ENCODE results near the gene IL1RAP. TPM values are rescaled to one million over a fixed set of nuclear protein-coding genes. Genes with fewer than 3 reads are reported as not detected.

The IL1RAP gene
- total and polyA plus RNA-seq, 2 experiments from 2014 or later: 3.2 to 8.9 TPM

- peaks cover 16% of the 10 kb centered on the region for H3K4me1 ChIP-seq (ENCODE audit: low read depth)
- no peak overlapping the region for H3K4me3 ChIP-seq
- no peak for TF ChIP-seq CTCF (IDR thresholded peaks at IDR 0.05; ENCODE audit: low read depth, low read length)
- no peaks in the 10 kb centered on the region for H3K27me3 ChIP-seq
- no peaks in the 10 kb centered on the region for H3K36me3 ChIP-seq
- no peaks in the 10 kb centered on the region for H3K9me3 ChIP-seq (ENCODE audit: low read depth)
- H3K27ac ChIP-seq: no peak overlapping the region
- no peak for DNase-seq (ENCODE audit: low read depth in 1 of 2, low spot score in 1 of 2)
These were observed 18.5 kb upstream of the IL1RAP start for GRCh38 chr3:190495354-190495753.

DNA sequence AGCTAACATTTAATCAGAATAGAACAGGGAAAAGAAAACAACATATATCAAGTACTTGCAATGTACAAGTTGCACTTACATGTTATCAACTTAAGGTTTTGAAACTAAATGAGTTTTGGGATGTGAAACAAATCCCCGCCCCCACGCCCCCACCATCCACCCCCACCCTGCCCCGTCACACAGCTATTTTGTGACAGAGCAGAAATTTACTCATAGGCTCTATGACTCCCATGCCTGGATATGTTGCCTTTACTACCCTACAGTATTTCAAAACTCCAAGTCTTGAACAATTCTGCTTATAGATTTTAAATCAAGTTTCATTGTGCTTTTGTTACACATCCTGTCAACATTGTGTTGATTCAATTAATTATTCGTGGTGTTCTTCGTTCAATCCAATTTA, 18.1 kb upstream of the IL1RAP start:
- no peak for TF ChIP-seq CTCF (IDR thresholded peaks at IDR 0.05; ENCODE audit: low read depth, low read length)
- Histone ChIP-seq H3K27me3 (no peaks in the 10 kb centered on the region), H3K27ac (no peak overlapping the region), H3K4me1 (ENCODE audit: low read depth) (peaks cover 16% of the 10 kb centered on the region), H3K9me3 (ENCODE audit: low read depth) (no peaks in the 10 kb centered on the region), H3K4me3 (no peak overlapping the region), H3K36me3 (no peaks in the 10 kb centered on the region)
- DNase-seq (ENCODE audit: low read depth in 1 of 2, low spot score in 1 of 2): peak in 1 of 2 donors; percentile 11

- no peaks in the 10 kb centered on the region for H3K27me3 ChIP-seq
- no peak for DNase-seq (ENCODE audit: low read depth in 1 of 2, low spot score in 1 of 2)
- no peak overlapping the region for H3K27ac ChIP-seq
- H3K4me3 ChIP-seq: no peak overlapping the region
- H3K36me3 ChIP-seq: no peaks in the 10 kb centered on the region
- H3K9me3 ChIP-seq (ENCODE audit: low read depth): no peaks in the 10 kb centered on the region
- TF ChIP-seq CTCF (IDR thresholded peaks at IDR 0.05; ENCODE audit: low read depth, low read length): no peak
- H3K4me1 ChIP-seq (ENCODE audit: low read depth): peaks cover 7% of the 10 kb centered on the region
These were observed 17.0 kb upstream of the IL1RAP start for GRCh38 chr3:190496859-190497258.

- Histone ChIP-seq H3K9me3 (ENCODE audit: low read depth) (no peaks in the 10 kb centered on the region), H3K36me3 (no peaks in the 10 kb centered on the region), H3K4me3 (no peak overlapping the region), H3K4me1 (ENCODE audit: low read depth) (peaks cover 2% of the 10 kb centered on the region), H3K27ac (no peak overlapping the region), H3K27me3 (no peaks in the 10 kb centered on the region)
- peak; percentile 12 to 52 for DNase-seq (ENCODE audit: low read depth in 1 of 2, low spot score in 1 of 2)
- TF ChIP-seq CTCF (IDR thresholded peaks at IDR 0.05; ENCODE audit: low read depth, low read length): no peak
These were observed 16.1 kb upstream of the IL1RAP start for GRCh38 chr3:190497811-190498210.

- Histone ChIP-seq H3K27me3 (no peaks in the 10 kb centered on the region), H3K27ac (no peak overlapping the region), H3K9me3 (ENCODE audit: low read depth) (no peaks in the 10 kb centered on the region), H3K4me3 (no peak overlapping the region), H3K4me1 (ENCODE audit: low read depth) (peaks cover 5% of the 10 kb centered on the region), H3K36me3 (no peaks in the 10 kb centered on the region)
- DNase-seq (ENCODE audit: low read depth in 1 of 2, low spot score in 1 of 2): no peak
- TF ChIP-seq CTCF (IDR thresholded peaks at IDR 0.05; ENCODE audit: low read depth, low read length): no peak
These were observed 15.6 kb upstream of the IL1RAP start for GRCh38 chr3:190498293-190498692.

- no peaks in the 10 kb centered on the region for H3K9me3 ChIP-seq (ENCODE audit: low read depth)
- no peak overlapping the region for H3K4me3 ChIP-seq
- H3K36me3 ChIP-seq: no peaks in the 10 kb centered on the region
- H3K4me1 ChIP-seq (ENCODE audit: low read depth): peaks cover 5% of the 10 kb centered on the region
- no peak for DNase-seq (ENCODE audit: low read depth in 1 of 2, low spot score in 1 of 2)
- no peaks in the 10 kb centered on the region for H3K27me3 ChIP-seq
- no peak overlapping the region for H3K27ac ChIP-seq
- TF ChIP-seq CTCF (IDR thresholded peaks at IDR 0.05; ENCODE audit: low read depth, low read length): no peak
These were observed 14.8 kb upstream of the IL1RAP start for GRCh38 chr3:190499122-190499521.

Measured in cardiac muscle cell (in vitro differentiated cells and primary cell).